H1 (cell line): ENCODE measurements around the gene MAML3. TPM values are rescaled to one million over a fixed set of nuclear protein-coding genes. Genes with fewer than 3 reads are reported as not detected.

Experiments
- CTCF ChIA-PET: fragments of 300-600 bp; sonication (Branson Sonifier 250); formaldehyde crosslinking; loops from one replicate; lab custom pipeline; 2021; ENCODE audit not compliant: partially characterized antibody; lab: Charles Lee
- POLR2A ChIA-PET: fragments of 300-600 bp; sonication (Branson Sonifier 250); formaldehyde crosslinking; loops from one replicate; lab custom pipeline; 2021; ENCODE audit warnings: inconsistent platforms; ENCODE audit not compliant: partially characterized antibody; lab: Charles Lee
- DNase-seq, 2 experiments: peaks; one replicate each; pipeline versions ENCODE4 v3.0.0 to v3.0.0-alpha.2; 2010 to 2022; ENCODE audit warnings: low spot score in 2 of 2, low read depth in 1 of 2, mixed read lengths in 1 of 2
- FAIRE-seq: peaks from 2 replicates; lab custom pipeline; 2011; peaks lifted over from hg19 to GRCh38; lab: Jason Lieb, UNC
- H2AFZ ChIP-seq: 2 replicates; pipeline ENCODE4 v1.8.1; 2012; ENCODE audit warnings: low read length, inconsistent platforms
- H2AK5ac ChIP-seq: 2 replicates; pipeline ENCODE4 v1.6.1; 2013; ENCODE audit warnings: low read depth, low read length
- H2BK120ac ChIP-seq: replicated peaks from 2 replicates; pipeline ENCODE3; 2013; ENCODE audit warnings: low read depth, low read length, inconsistent platforms
- H2BK12ac ChIP-seq: 2 replicates; pipeline ENCODE4 v1.6.1; 2013; ENCODE audit warnings: low read depth, low read length
- H2BK15ac ChIP-seq: 2 replicates; pipeline ENCODE4 v1.6.1; 2013; ENCODE audit warnings: low read length
- H2BK20ac ChIP-seq: 2 replicates; pipeline ENCODE4 v1.6.1; 2013; ENCODE audit warnings: low read length
- H2BK5ac ChIP-seq: 2 replicates; pipeline ENCODE4 v1.6.1; 2013; ENCODE audit warnings: low read depth, low read length
- H3K14ac ChIP-seq: 2 replicates; pipeline ENCODE4 v1.6.1; 2013; ENCODE audit warnings: inconsistent platforms; ENCODE audit not compliant: insufficient read length
- H3K18ac ChIP-seq: 2 replicates; pipeline ENCODE4 v1.6.1; 2013; ENCODE audit warnings: low read length; ENCODE audit errors: extremely low read depth
- H3K23ac ChIP-seq: 2 replicates; pipeline ENCODE4 v1.6.1; 2013; ENCODE audit warnings: inconsistent platforms; ENCODE audit not compliant: insufficient read length
- H3K23me2 ChIP-seq: 2 replicates; pipeline ENCODE4 v1.6.1; 2013; ENCODE audit warnings: low read depth, low read length
- H3K27ac ChIP-seq: 2 replicates; pipeline ENCODE4 v1.6.1; 2011; ENCODE audit warnings: low read depth, low read length, inconsistent platforms
- H3K27me3 ChIP-seq, 4 experiments: replicated peaks in 1 of 4; 1 replicate in 1 of 4; 2 replicates in 3 of 4; pipeline versions ENCODE4 v1.6.1 to v1.8.1; 2011 to 2013; ENCODE audit warnings: low read length in 3 of 4, mild to moderate bottlenecking in 3 of 4, inconsistent platforms in 2 of 4, mixed read lengths in 2 of 4, moderate library complexity in 1 of 4; ENCODE audit not compliant: control insufficient read depth in 3 of 4, insufficient read depth in 3 of 4; ENCODE audit errors: extremely low read depth in 1 of 4
- H3K36me3 ChIP-seq, 4 experiments: 2 replicates each; pipeline versions ENCODE4 v1.6.1 to v1.8.1; 2011 to 2013; ENCODE audit warnings: mild to moderate bottlenecking in 4 of 4, low read length in 3 of 4, moderate library complexity in 2 of 4, control low read depth in 1 of 4, inconsistent platforms in 1 of 4; ENCODE audit not compliant: insufficient read depth in 4 of 4, control insufficient read depth in 2 of 4
- H3K4ac ChIP-seq: replicated peaks from 2 replicates; pipeline ENCODE3; 2013; ENCODE audit warnings: low read length, low read depth, mixed read lengths, inconsistent platforms; ENCODE audit not compliant: insufficient read length
- H3K4me1 ChIP-seq, 4 experiments: replicated peaks in 1 of 4; 1 replicate in 1 of 4; 2 replicates in 3 of 4; pipeline versions ENCODE4 v1.6.1 to v1.8.1; 2011 to 2013; ENCODE audit warnings: low read length in 3 of 4, inconsistent platforms in 2 of 4, mixed read lengths in 1 of 4; ENCODE audit not compliant: insufficient read depth in 4 of 4, control insufficient read depth in 3 of 4
- H3K4me2 ChIP-seq, 2 experiments: 2 replicates each; pipeline versions ENCODE4 v1.6.1 to v1.8.1; 2011 to 2013; ENCODE audit warnings: low read depth in 2 of 2, low read length in 2 of 2, control low read depth in 1 of 2, inconsistent platforms in 1 of 2, mild to moderate bottlenecking in 1 of 2; ENCODE audit not compliant: insufficient read depth in 1 of 2
- H3K4me3 ChIP-seq, 4 experiments: fragments of 200-600, 300-600 bp in 1 of 4; sonication (generic), shearing (Covaris generic), sonication (Bioruptor Twin) in 1 of 4; 2 replicates each; pipeline versions ENCODE4 v1.5.1 to v1.8.1; 2011 to 2016; ENCODE audit warnings: low read length in 4 of 4, low read depth in 3 of 4, control low read depth in 2 of 4, inconsistent platforms in 2 of 4, mild to moderate bottlenecking in 2 of 4, mixed read lengths in 1 of 4, moderate library complexity in 1 of 4; ENCODE audit not compliant: insufficient read depth in 2 of 4; ENCODE audit errors: extremely low read depth in 1 of 4
- H3K56ac ChIP-seq: replicated peaks from 2 replicates; pipeline ENCODE3; 2013; ENCODE audit warnings: low read depth, mild to moderate bottlenecking, mixed read lengths, low read length, inconsistent platforms; ENCODE audit not compliant: insufficient read length
- H3K79me1 ChIP-seq: 2 replicates; pipeline ENCODE4 v1.6.1; 2013; ENCODE audit warnings: low read depth, low read length, control low read depth
- H3K79me2 ChIP-seq, 2 experiments: 2 replicates each; pipeline versions ENCODE4 v1.6.1 to v1.8.1; 2012 to 2013; ENCODE audit warnings: low read length in 2 of 2, mild to moderate bottlenecking in 2 of 2, inconsistent platforms in 1 of 2; ENCODE audit not compliant: insufficient read depth in 2 of 2, control insufficient read depth in 1 of 2
- H3K9ac ChIP-seq, 4 experiments: replicated peaks in 1 of 4; 1 replicate in 1 of 4; 2 replicates in 3 of 4; pipeline versions ENCODE4 v1.6.1 to v1.8.1; 2011 to 2013; ENCODE audit warnings: low read depth in 3 of 4, low read length in 3 of 4, control low read depth in 2 of 4, mild to moderate bottlenecking in 2 of 4, moderate library complexity in 2 of 4, inconsistent platforms in 1 of 4; ENCODE audit errors: extremely low read depth in 1 of 4
- H3K9me3 ChIP-seq, 2 experiments: 2 replicates each; pipeline versions ENCODE4 v1.6.1 to v1.8.1; 2012 to 2013; ENCODE audit warnings: mild to moderate bottlenecking in 2 of 2, moderate library complexity in 2 of 2, control low read depth in 1 of 2, inconsistent platforms in 1 of 2, low read depth in 1 of 2, low read length in 1 of 2, mixed read lengths in 1 of 2; ENCODE audit not compliant: insufficient read depth in 2 of 2
- H4K20me1 ChIP-seq, 2 experiments: replicated peaks in 1 of 2; 2 replicates each; pipeline versions ENCODE3 to v1.8.1; 2011 to 2013; ENCODE audit warnings: inconsistent platforms in 2 of 2, low read length in 2 of 2, mild to moderate bottlenecking in 1 of 2; ENCODE audit not compliant: insufficient read depth in 2 of 2, control insufficient read depth in 1 of 2
- H4K5ac ChIP-seq: 2 replicates; pipeline ENCODE4 v1.6.1; 2013; ENCODE audit warnings: low read length, low read depth, mixed read lengths, inconsistent platforms; ENCODE audit not compliant: insufficient read length
- H4K8ac ChIP-seq: 2 replicates; pipeline ENCODE4 v1.8.0; 2013; ENCODE audit warnings: mild to moderate bottlenecking, moderate library complexity, low read length, inconsistent platforms; ENCODE audit not compliant: insufficient read depth; ENCODE audit errors: extremely low read depth
- H4K91ac ChIP-seq: replicated peaks from 2 replicates; pipeline ENCODE3; 2013; ENCODE audit warnings: low read length, mixed read lengths, inconsistent platforms; ENCODE audit not compliant: insufficient read length
- CHD2 ChIP-seq: IDR thresholded peaks from 2 replicates; pipeline ENCODE4 v1.6.1; 2012; ENCODE audit warnings: low read length, improper control_type of control experiment
- EZH2 ChIP-seq: fragments of 200-600 bp; sonication (generic); IDR thresholded peaks from 2 replicates; pipeline ENCODE4 v1.7.1; 2012; ENCODE audit warnings: low read depth, mild to moderate bottlenecking, moderate library complexity, low read length, inconsistent platforms; ENCODE audit not compliant: severe bottlenecking
- MAX ChIP-seq: IDR thresholded peaks from 2 replicates; pipeline ENCODE4 v1.6.1; 2012; ENCODE audit warnings: inconsistent platforms
- NANOG ChIP-seq: IDR thresholded peaks from 2 replicates; pipeline ENCODE4 v1.6.1; 2011; ENCODE audit warnings: low read length, low read depth, mild to moderate bottlenecking, inconsistent platforms; ENCODE audit not compliant: insufficient read depth, poor library complexity, severe bottlenecking
- PHF8 ChIP-seq: fragments of 200-600 bp; sonication (generic); conservative IDR thresholded peaks from 2 replicates; pipeline ENCODE4 v1.7.1; 2012; ENCODE audit warnings: low read depth, mild to moderate bottlenecking, inconsistent platforms, low read length, moderate library complexity
- POU5F1 ChIP-seq: IDR thresholded peaks from 2 replicates; pipeline ENCODE4 v1.6.1; 2011; ENCODE audit warnings: low read depth, mild to moderate bottlenecking, low read length, moderate library complexity
- RAD21 ChIP-seq, 2 experiments: IDR thresholded peaks in 1 of 2; conservative IDR thresholded peaks in 1 of 2; 2 replicates each; pipeline ENCODE4 v1.6.1; 2011; ENCODE audit warnings: low read depth in 2 of 2, low read length in 2 of 2, improper control_type of control experiment in 1 of 2, inconsistent platforms in 1 of 2, mild to moderate bottlenecking in 1 of 2, moderate library complexity in 1 of 2
- RXRA ChIP-seq: IDR thresholded peaks from 2 replicates; pipeline ENCODE4 v1.6.1; 2011; ENCODE audit warnings: low read depth, mild to moderate bottlenecking, low read length, moderate library complexity; ENCODE audit not compliant: insufficient read depth
- TCF12 ChIP-seq: IDR thresholded peaks from 2 replicates; pipeline ENCODE4 v1.6.1; 2011; ENCODE audit warnings: low read depth, mild to moderate bottlenecking, low read length
- YY1 ChIP-seq: IDR thresholded peaks from 2 replicates; pipeline ENCODE4 v1.6.1; 2011; ENCODE audit warnings: low read depth, mild to moderate bottlenecking, low read length
- WGBS, 2 experiments: shearing (Covaris generic) in 1 of 2; methylation state at CpG; one replicate each; pipeline versions ENCODE4 v1.1.6 to v1.1.7; 2013 to 2015; ENCODE audit warnings: low lambda C conversion rate in 2 of 2, mixed read lengths in 2 of 2, inconsistent platforms in 1 of 2, low coverage in 1 of 2, missing lambda C conversion rate in 1 of 2; ENCODE audit not compliant: insufficient replicate concordance in 2 of 2, insufficient coverage in 1 of 2, insufficient read length in 1 of 2; ENCODE audit errors: extremely low coverage in 1 of 2, missing lambda C conversion rate in 1 of 2; 5-methylcytosine and 5-hydroxymethylcytosine counted together
- polyA plus RNA-seq, 7 experiments: library from polyadenylated mRNA; depleted of rRNA in 3 of 7; stranded (reverse) in 5 of 7; unstranded in 2 of 7; fragments of >200 nt in 5 of 7; fragments of 200-250 nt in 2 of 7; gene quantifications; 1 replicate in 5 of 7; 2 replicates in 1 of 7; 4 replicates in 1 of 7; pipeline versions ENCODE4 v1.2.1 to v1.2.3, GENCODE V29; 2011 to 2013; ENCODE audit warnings: missing spikeins in 2 of 7, mixed read lengths in 2 of 7
- total RNA-seq: library from RNA; stranded (reverse); fragmentation: NEBNext Ultra II Directional; extraction: Animal tissue kit (Norgen Biotek cat#: 25700); gene quantifications from 2 replicates; pipeline ENCODE4 v1.2.1, GENCODE V29; 2021

Gene MAML3
- total and polyA plus RNA-seq, 2 of the 8 experiments (the other 6 are each of a cell fraction or from before 2014, with no cell fraction given): 2.1 to 5.7 TPM

GRCh38 chr4:139762720-139763119, 391.3 kb downstream of the MAML3 start:
- H3K4me2 ChIP-seq: no peak overlapping the region
- no peak overlapping the region for H3K4ac ChIP-seq
- H3K79me2 ChIP-seq: no peaks in the 10 kb centered on the region
- ChIA-PET CTCF (interaction anchor here (0.9 to 1.2 kb wide), 3 partner anchors 8 to 596 kb away, joined by 3 to 5 read pairs (median 3); no protein-coding TSS in a partner anchor), POLR2A (no interaction called here)
- no peak overlapping the region for H3K27ac ChIP-seq
- no peak overlapping the region for H3K9ac ChIP-seq
- no peaks in the 10 kb centered on the region for H4K20me1 ChIP-seq
- H2BK5ac ChIP-seq: no peak overlapping the region
- no peak overlapping the region for H3K14ac ChIP-seq
- no peak overlapping the region for H2BK15ac ChIP-seq
- DNase-seq (no peak), FAIRE-seq (no peak)
- H3K27me3 ChIP-seq: no peaks in the 10 kb centered on the region; a peak in 1 of 7 replicates
- TF ChIP-seq POU5F1: no peak
- no peak for TF ChIP-seq MAX
- no peak for TF ChIP-seq EZH2
- TF ChIP-seq NANOG: no peak
- no peak for TF ChIP-seq PHF8
- no peak for TF ChIP-seq RAD21 (IDR thresholded peaks at IDR 0.05 in 1 of 2, conservative IDR thresholded peaks at IDR 0.05 in 1 of 2; ENCODE audit: low read depth in 2 of 2, low read length in 2 of 2)
- TF ChIP-seq RXRA: no peak
- no peak for TF ChIP-seq TCF12
- no peak for TF ChIP-seq CHD2
- TF ChIP-seq YY1: no peak
- H2AK5ac ChIP-seq: no peak overlapping the region
- H3K56ac ChIP-seq: no peak overlapping the region
- no peak overlapping the region for H3K4me3 ChIP-seq
- H4K91ac ChIP-seq: no peak overlapping the region
- H3K9me3 ChIP-seq: no peaks in the 10 kb centered on the region
- H4K5ac ChIP-seq: no peak overlapping the region
- no peak overlapping the region for H2BK12ac ChIP-seq
- H3K23ac ChIP-seq: no peak overlapping the region
- H2BK120ac ChIP-seq: no peak overlapping the region
- H3K23me2 ChIP-seq: no peaks in the 10 kb centered on the region
- WGBS, 2 experiments: 86% methylated on average over 5 of the region's 5 CpGs; no CpG with 5 or more reads in 1 of the 2 experiments
- H2BK20ac ChIP-seq: no peak overlapping the region
- H3K4me1 ChIP-seq: peaks cover 0 to 11% (median 5%) of the 10 kb centered on the region in 4 experiments; a peak in 2 of 7 replicates
- H4K8ac ChIP-seq: no peak overlapping the region
- H3K79me1 ChIP-seq: no peaks in the 10 kb centered on the region; the same call in 1 of the 2 replicates
- no peak overlapping the region for H3K18ac ChIP-seq
- H3K36me3 ChIP-seq: no peaks in the 10 kb centered on the region
- H2AFZ ChIP-seq: no peak overlapping the region
